NCI-H128 (cell line): ENCODE results near the gene RARA.

Source experiments
- DNase-seq: peaks from one replicate; lab custom pipeline; 2025; ENCODE audit not compliant: unreplicated experiment; lab: John Stamatoyannopoulos, UW

The RARA gene

DNA sequence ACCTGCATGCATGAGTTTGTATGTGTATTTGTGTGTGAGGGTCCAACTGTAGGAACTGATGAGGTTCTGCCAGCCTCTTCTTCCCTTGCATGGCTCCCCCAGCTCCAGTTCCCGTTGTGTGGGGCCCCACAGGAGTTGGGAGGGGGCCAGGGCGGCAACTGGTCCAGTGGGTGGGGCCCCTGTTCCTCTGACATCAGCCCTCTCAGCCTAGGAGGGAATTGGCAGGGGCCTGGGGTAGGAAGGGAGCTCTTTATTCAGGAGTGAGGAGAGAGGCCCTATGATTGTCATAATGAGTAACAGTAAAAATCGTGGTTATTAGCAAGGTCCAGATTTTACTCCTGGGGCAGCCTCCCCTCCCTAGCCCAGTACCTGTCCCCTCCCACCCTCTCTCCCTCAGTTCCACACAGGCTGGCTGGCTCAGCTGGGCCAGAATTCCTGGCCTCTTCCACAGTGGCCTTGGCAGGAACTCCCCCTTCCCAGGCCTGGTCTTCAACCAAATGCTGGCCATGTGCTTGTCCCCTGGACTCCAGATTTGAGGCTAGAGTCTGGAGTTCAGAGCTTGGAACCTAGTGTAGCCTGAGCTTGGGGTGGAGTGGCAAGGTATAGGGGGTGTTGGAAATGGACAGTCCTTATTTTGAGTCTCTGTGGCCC is 18.9 kb downstream of the RARA start:
- no peak for DNase-seq

GRCh38 chr17:40328386-40328766 is 19.4 kb downstream of the RARA start:
- no peak for DNase-seq

DNA sequence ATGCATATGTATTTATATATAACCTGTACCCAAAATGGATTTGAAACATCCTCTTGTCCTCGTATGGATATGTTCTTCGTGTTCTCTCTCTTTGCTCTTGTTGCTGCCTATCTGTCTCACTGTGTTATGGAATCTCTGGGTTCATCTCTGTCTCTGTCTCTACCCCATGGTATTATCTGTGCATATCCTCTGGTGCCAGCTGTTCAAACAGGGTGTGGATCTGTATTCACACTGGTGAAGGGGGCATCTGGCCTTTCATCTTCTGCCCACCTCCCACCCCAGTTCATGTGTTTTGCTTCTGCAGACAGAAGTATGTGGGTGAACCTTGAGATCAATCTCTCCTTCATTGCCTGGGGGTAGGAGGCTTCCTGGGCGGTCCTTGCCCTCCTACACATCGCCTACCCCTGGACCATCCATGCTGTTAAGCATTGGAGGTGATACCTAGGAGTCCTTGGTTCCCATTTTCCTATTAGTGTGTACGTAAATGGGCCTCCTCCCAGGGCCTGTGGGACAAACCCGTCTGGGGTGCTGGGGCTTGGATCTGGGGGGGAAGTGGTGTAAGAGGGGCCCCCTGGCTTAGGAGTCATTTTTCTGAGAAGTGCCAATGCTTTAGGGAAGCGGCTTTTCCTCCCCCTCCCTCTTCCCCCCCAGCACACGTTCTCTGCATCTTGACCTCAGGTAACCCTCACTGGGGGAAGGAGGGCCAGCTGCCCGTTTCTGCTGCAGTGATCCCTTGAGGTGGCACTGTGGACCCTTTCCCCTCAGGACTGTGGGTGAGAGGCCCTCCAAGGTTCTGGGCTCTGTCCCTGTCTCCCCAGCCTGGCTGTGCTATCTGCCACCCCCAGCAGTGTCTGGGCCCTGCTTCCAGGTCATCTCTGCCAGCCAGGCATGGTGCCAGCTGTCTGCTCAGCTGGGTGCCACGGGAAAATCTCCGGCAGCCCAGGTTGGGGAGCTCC is 21.1 kb downstream of the RARA start:
- DNase-seq = no peak

DNA sequence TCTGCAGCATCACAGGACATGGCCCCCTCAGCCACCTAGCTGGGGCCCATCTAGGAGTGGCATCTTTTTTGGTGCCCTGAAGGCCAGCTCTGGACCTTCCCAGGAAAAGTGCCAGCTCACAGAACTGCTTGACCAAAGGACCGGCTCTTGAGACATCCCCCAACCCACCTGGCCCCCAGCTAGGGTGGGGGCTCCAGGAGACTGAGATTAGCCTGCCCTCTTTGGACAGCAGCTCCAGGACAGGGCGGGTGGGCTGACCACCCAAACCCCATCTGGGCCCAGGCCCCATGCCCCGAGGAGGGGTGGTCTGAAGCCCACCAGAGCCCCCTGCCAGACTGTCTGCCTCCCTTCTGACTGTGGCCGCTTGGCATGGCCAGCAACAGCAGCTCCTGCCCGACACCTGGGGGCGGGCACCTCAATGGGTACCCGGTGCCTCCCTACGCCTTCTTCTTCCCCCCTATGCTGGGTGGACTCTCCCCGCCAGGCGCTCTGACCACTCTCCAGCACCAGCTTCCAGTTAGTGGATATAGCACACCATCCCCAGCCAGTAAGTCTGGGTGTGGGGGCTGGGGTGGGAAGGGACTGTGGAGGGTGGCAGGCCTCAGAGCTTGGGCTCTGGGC is 22.0 kb downstream of the RARA start:
- no peak for DNase-seq

DNA sequence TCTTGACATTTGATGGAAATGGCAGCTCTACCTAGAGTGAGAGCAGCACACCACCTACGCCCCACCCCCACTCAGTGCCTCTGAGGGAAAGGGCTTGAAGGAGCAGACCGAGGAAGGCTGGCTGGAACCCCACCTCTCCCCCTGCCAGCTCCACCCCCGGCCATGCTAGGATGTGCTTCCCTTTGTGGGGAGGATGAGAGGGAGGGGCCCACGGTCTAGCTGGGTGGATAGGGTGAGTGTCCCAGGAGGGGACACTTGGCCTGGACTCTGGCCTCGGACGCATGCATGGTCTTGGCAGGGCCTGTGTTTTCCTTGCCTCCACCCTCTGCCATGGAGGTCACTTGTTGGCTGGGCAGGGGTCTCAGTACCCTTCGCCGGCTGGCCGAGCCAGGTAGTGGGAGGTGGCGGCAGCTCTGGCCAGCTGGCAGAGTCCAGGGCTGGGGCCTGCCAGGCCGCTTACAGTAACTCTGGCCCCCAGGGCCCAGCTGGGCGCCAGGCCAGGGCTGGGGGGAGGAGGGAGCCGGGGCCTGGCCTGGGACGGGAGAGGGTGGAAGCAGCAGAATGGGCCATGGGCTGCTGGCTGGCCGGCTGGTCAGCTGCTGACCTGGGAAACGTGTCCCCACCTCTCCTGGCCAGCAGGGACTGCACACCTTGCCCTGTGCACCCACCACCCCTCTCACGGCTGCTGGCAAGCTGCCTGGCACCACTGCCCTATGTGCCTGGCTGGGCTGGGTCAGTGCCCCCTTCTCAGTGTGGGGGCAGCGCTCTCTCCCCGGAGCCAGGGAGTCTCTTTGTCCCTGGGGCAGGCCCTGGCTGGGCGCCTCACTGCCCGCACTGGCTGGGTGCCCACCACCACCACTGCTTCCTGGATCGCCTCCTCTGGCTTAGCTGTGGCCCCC is 23.0 kb downstream of the RARA start:
- DNase-seq = no peak

- no peak for DNase-seq
Observed at GRCh38 chr17:40333781-40334448, 24.9 kb downstream of the RARA start.

DNA sequence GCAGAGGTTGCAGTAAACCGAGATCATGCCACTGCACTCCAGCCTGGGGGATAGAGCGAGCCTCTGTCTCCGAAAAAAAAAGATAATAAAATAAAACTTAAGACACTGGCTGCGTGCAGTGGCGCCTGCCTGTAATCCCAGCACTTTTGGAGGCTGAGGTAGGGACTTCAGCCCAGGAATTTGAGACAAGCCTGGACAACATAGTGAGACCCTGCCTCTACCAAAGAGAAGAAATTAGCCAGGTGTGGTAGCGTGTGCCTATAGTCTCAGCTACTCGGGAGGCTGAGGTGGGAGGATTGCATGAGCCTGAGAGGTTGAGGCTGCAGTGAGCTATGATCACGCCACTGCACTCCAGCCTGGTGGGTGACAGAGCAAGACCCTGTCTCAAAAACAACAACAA is 26.6 kb downstream of the RARA start:
- DNase-seq = no peak

- DNase-seq = no peak
Observed at GRCh38 chr17:40337351-40337750, 28.4 kb downstream of the RARA start.

GRCh38 chr17:40338058-40338457 is 29.1 kb downstream of the RARA start:
- DNase-seq = no peak

- DNase-seq = no peak
Observed at GRCh38 chr17:40338941-40339649, 30.1 kb downstream of the RARA start.

DNA sequence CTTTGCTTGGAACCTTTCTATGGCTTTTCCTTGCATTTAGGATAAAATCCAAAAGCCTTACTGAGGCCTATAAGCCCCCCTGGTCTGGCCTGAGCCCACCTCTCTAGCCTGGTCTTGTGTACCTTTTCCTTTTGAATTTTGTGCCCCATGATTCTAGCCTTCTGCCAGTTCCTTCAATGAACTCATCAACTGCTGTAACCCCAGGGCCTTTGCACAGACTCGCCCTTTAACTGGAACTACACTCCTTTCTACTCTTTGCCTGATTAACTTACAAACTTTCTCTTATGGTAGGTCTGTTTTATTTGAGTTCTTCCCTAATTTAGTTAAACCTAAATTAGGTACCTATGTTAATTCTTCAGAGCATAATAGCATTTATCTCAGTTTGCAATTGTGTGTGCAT is 31.3 kb downstream of the RARA start:
- no peak for DNase-seq

- no peak for DNase-seq
Observed at GRCh38 chr17:40340880-40341807, 32.2 kb downstream of the RARA start.

- no peak for DNase-seq
Observed at GRCh38 chr17:40341808-40342503, 33.0 kb downstream of the RARA start.

- no peak for DNase-seq
Observed at GRCh38 chr17:40342504-40343218, 33.7 kb downstream of the RARA start.

DNA sequence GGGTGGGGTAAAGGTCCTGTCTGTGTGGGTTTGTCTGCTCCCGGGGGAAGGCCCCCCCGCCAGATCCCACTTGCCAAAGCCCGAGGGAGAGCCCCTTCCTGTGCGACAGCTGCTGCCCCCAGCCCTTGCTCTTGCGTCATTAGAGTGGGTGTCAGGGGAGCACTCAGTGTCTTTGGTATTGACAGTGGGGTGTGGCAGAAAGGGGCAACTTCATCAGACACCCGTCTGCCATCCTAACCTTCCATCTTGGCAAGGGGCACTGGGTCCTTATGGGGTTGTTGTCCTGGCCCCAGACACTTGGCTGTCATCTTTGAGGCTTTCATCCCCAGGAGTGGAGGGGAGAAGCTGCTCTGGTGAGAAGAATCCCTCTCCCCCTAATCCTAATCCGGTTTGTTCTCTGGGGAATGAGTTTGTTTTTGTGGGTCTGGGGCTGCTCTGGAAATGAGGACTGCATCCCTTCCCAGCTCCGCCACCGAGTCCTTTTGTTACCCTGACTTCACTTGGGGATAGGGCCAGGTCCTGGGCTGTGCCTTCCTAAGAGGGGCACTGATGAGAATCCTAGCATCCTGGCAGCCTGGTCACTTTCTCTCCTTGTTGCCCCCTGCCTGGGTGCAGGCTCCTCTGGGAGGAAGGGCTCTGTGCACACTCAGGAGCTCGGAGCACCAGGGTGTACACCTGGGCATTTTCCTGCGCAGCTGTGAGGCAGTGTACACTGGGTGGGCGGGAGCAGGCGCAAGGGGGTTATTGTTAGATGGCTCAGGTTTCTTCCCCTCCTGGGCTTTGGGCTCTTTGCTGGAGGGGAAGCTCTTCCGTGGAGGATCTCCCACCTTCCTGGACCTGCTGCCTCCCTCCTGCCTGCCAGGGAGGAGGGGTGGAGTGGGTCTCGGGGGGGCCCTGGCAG is 34.5 kb downstream of the RARA start:
- DNase-seq = no peak

GRCh38 chr17:40344421-40345160 is 35.6 kb downstream of the RARA start:
- no peak for DNase-seq
